Astrocyte of the cerebellum (primary cell): ENCODE measurements around the gene TMEM62.

ENCODE experiments used
- DNase-seq: peaks from one replicate; pipeline ENCODE4 v3.0.0-alpha.2; 2011; ENCODE audit warnings: low read depth
- H3K4me3 ChIP-seq: 2 replicates; pipeline ENCODE4 v1.5.1; 2011; ENCODE audit warnings: mild to moderate bottlenecking, low read depth, low read length, moderate library complexity
- in situ Hi-C: cut with HindIII; loops from 2 replicates; pipeline ENCODE4 v1.10.0; 2017; ENCODE audit warnings: low sequenced_read_pairs
- TF ChIP-seq, protein P1 (sequence below): IDR thresholded peaks from 2 replicates; pipeline ENCODE4 v1.5.1; 2012; ENCODE audit warnings: low read length, low read depth, moderate library complexity, mild to moderate bottlenecking; ENCODE audit errors: missing control alignments

The TMEM62 gene

DNA sequence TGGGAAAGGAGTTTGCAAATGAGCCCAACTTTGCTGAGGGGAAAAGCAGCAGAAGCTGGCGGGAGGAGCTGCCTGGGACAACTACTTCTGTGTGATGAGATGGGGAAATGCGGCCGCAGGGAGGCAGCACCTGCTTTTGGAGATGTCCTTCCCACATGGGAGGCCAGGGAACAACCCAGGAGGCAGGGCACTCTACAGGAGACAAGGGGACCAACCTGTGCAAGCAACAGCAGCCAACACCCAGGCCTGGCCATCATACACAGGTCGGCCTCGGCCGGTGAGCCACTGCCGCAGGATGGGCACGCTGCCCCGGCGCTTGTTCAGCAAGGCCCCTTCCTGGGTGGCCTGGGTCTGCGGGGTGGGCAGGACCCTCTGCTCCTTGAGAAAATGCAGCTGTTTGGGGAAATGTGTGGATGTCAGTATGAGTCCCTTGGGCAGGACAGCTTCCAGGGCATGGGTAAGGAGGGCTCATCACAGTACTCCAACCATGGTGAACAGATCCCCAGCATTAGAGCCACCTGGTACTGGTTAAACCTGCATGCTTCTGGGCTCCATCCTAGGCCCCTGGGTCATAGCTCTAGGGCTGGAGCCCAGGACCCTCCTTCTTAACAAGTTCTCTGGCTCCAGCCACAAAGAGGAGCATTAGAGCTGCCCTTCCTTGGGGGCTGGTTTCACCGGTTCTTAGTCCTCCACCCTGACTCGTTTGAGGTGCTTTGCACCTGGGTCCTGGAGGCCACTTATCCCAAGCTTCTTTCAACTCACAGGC is 75.9 kb downstream of the TMEM62 start:
- TF ChIP-seq, protein P1, sequence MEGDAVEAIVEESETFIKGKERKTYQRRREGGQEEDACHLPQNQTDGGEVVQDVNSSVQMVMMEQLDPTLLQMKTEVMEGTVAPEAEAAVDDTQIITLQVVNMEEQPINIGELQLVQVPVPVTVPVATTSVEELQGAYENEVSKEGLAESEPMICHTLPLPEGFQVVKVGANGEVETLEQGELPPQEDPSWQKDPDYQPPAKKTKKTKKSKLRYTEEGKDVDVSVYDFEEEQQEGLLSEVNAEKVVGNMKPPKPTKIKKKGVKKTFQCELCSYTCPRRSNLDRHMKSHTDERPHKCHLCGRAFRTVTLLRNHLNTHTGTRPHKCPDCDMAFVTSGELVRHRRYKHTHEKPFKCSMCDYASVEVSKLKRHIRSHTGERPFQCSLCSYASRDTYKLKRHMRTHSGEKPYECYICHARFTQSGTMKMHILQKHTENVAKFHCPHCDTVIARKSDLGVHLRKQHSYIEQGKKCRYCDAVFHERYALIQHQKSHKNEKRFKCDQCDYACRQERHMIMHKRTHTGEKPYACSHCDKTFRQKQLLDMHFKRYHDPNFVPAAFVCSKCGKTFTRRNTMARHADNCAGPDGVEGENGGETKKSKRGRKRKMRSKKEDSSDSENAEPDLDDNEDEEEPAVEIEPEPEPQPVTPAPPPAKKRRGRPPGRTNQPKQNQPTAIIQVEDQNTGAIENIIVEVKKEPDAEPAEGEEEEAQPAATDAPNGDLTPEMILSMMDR = no peak
- DNase-seq = no peak
- in situ Hi-C loops = loop anchor here (5.0 kb wide), 1 partner anchor 43 kb away; no protein-coding TSS in a partner anchor
- no peak overlapping the region for H3K4me3 ChIP-seq

DNA sequence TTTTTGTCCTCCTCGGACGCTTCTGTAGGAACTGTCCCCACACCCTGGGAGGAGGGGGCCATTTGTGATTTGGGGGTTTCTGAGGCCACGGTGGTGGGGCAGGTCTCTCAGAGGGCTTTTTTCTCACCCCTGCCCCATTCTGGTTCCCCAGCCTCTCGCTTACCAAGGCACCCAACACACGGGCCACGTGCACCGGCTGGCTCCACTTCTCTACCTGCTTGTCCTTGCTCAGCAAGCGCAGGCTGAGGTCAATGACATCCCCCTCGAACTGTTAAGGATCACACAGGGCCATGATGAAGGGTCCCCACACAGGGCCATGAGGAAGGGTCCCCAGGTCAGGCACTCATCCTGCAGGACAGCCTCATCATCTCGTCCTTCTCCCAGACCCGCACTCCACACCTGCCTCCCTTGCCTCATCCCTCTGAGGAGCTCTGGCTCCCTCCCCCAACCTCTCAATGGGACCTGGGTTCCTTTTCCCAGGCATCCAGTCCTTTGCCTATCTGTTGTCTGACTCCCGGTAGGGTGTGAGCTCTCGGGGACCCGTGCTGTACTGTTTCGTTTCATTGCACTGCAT is 76.9 kb downstream of the TMEM62 start:
- TF ChIP-seq, protein P1 = no peak
- in situ Hi-C loops = no loop called here
- no peak overlapping the region for H3K4me3 ChIP-seq
- DNase-seq = no peak

DNA sequence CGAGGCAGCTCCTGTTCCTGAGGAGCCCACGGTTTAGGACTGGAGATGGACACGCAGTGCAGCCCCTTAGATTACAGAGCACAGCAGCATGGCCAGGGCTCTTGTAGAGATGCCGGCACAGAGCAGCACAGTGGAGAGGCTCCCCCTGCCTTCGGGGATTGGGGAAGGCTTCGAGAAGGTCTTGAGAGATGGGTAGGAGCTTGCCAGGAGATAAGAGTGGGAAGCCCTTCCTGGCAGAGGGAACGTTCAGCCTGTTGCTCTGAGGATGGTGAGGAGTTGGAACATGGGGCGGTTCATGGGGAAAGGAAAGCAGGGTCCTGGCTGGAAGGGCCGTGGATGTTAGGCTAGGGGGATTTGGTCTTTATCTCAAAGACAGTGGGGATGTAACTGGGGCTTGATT is 77.4 kb downstream of the TMEM62 start:
- TF ChIP-seq, protein P1 = no peak
- no peak for DNase-seq
- in situ Hi-C loops = no loop called here
- H3K4me3 ChIP-seq = no peak overlapping the region

DNA sequence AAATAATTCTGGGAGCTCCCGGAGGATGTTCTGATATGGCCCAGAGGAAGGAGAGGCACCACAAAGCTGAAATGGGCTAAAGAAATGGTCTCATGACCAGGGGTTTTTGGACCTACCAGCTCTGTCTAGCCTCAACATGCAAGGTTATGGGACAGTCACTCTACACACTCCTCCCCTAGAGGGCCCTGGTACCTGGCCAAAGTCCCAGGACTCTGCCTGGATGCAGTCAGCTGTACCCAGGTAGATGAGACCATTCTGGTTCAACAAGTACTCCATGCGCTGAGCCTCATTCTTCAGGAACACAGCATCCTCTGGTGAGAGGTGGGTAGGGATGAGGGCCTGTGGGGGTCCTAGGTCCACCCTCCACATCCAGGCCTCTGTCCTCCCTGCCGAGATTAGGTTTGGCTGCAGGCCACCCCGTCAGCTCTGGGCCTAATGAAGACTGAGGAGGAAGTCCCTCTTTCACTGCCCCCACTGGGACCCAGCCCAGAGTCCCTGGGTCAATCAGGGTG is 77.9 kb downstream of the TMEM62 start:
- no peak overlapping the region for H3K4me3 ChIP-seq
- DNase-seq = no peak
- TF ChIP-seq, protein P1 = no peak
- in situ Hi-C loops = no loop called here

DNA sequence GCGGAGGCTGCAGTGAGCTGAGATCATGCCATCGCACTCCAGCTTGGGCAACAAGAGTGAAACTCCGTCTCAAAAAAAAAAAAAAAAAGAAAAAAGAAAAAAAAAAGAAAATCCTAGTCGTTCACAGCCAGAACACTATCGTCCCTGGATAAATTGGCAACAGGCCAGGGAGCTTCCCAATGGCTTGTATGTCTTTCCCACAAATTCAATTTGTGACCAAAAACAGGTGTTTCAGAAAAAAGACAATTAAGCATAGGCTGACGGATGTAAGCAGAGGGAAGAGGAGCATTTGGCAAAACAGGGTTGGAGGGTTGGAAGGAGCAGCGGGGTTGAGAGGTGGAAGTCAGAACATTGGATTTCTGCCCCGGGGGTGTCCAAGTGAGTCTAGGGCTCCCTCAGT is 78.9 kb downstream of the TMEM62 start:
- TF ChIP-seq, protein P1 = no peak
- DNase-seq = no peak
- in situ Hi-C loops = no loop called here
- H3K4me3 ChIP-seq = no peak overlapping the region

DNA sequence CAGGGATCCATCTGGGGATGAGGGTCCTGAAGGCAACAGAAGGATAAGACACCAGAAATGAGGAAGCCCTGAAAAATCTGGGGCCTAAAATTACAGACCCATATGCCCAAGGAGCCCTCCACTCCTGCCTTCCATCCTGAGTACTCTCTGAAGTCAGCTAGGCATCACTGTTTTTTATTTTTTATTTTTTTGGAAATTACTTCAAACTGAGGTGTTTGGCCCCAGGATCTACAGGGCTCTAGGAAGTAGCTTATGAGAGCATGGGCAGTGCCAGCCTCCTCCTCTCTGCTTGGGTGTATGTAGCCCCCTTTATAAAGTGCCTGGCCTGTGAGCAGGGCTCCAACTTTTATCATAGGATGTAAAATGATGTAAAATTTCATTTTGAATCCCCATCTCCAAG is 79.6 kb downstream of the TMEM62 start:
- H3K4me3 ChIP-seq = no peak overlapping the region
- DNase-seq = no peak
- in situ Hi-C loops = no loop called here
- TF ChIP-seq, protein P1 = no peak
